ENCODE data around the gene DCAF5.

DCAF5 gene

GRCh38 chr14:69152181-69152901 is 578 bp downstream of the DCAF5 start:
- Histone ChIP-seq H3K27me3 (peaks cover 43% of the 10 kb centered on the region), H3K9me3 (no peaks in the 10 kb centered on the region), H3K27ac (peak overlapping the region; percentile 85), H3K36me3 (peaks cover 10% of the 10 kb centered on the region), H3K4me1 (ENCODE audit: control insufficient read depth in 1 of 2, insufficient read depth in 1 of 2, low read depth in 1 of 2, low read length in 1 of 2) (peaks cover 18 to 19% of the 10 kb centered on the region in 2 experiments), H3K4me3 (ENCODE audit: low read depth in 1 of 2, low read length in 1 of 2) (peak overlapping the region; percentile 94)
- no peak for TF ChIP-seq CTCF (IDR thresholded peaks at IDR 0.05)

- Histone ChIP-seq H3K27ac (peak overlapping the region; percentile 85), H3K4me1 (ENCODE audit: control insufficient read depth in 1 of 2, insufficient read depth in 1 of 2, low read depth in 1 of 2, low read length in 1 of 2) (peaks cover 18 to 19% of the 10 kb centered on the region in 2 experiments), H3K9me3 (no peaks in the 10 kb centered on the region), H3K4me3 (ENCODE audit: low read depth in 1 of 2, low read length in 1 of 2) (peak overlapping the region; percentile 94), H3K36me3 (peaks cover 17% of the 10 kb centered on the region), H3K27me3 (peaks cover 36% of the 10 kb centered on the region)
- TF ChIP-seq CTCF (IDR thresholded peaks at IDR 0.05): peak; percentile 74
These were observed 1.3 kb downstream of the DCAF5 start for GRCh38 chr14:69151458-69152180.

- no peaks in the 10 kb centered on the region for H3K9me3 ChIP-seq
- peaks cover 17% of the 10 kb centered on the region for H3K36me3 ChIP-seq
- H3K27me3 ChIP-seq: peaks cover 16% of the 10 kb centered on the region
- TF ChIP-seq CTCF (IDR thresholded peaks at IDR 0.05): no peak
- no peak overlapping the region for H3K27ac ChIP-seq
- H3K4me1 ChIP-seq (ENCODE audit: control insufficient read depth in 1 of 2, insufficient read depth in 1 of 2, low read depth in 1 of 2, low read length in 1 of 2): peaks cover 18 to 19% of the 10 kb centered on the region in 2 experiments
- no peak overlapping the region for H3K4me3 ChIP-seq (ENCODE audit: low read depth in 1 of 2, low read length in 1 of 2)
These were observed 3.3 kb downstream of the DCAF5 start for GRCh38 chr14:69149461-69150244.

GRCh38 chr14:69142101-69142500 is 10.8 kb downstream of the DCAF5 start:
- no peak for TF ChIP-seq CTCF (IDR thresholded peaks at IDR 0.05)
- Histone ChIP-seq H3K27ac (no peak overlapping the region), H3K4me1 (ENCODE audit: control insufficient read depth in 1 of 2, insufficient read depth in 1 of 2, low read depth in 1 of 2, low read length in 1 of 2) (peaks cover 8 to 10% of the 10 kb centered on the region in 2 experiments), H3K9me3 (no peaks in the 10 kb centered on the region), H3K4me3 (ENCODE audit: low read depth in 1 of 2, low read length in 1 of 2) (no peak overlapping the region), H3K36me3 (peaks cover 4% of the 10 kb centered on the region), H3K27me3 (no peaks in the 10 kb centered on the region)

- Histone ChIP-seq H3K36me3 (no peaks in the 10 kb centered on the region), H3K9me3 (no peaks in the 10 kb centered on the region), H3K4me3 (ENCODE audit: low read depth in 1 of 2, low read length in 1 of 2) (no peak overlapping the region), H3K4me1 (ENCODE audit: control insufficient read depth in 1 of 2, insufficient read depth in 1 of 2, low read depth in 1 of 2, low read length in 1 of 2) (peaks cover 8 to 10% of the 10 kb centered on the region in 2 experiments), H3K27me3 (no peaks in the 10 kb centered on the region), H3K27ac (no peak overlapping the region)
- no peak for TF ChIP-seq CTCF (IDR thresholded peaks at IDR 0.05)
These were observed 11.4 kb downstream of the DCAF5 start for GRCh38 chr14:69141550-69141949.

Measured in neutrophil (primary cell).